Heart right ventricle (tissue), 16 donors: ENCODE data around the gene PCARE. TPM values are rescaled to one million over a fixed set of nuclear protein-coding genes. Genes with fewer than 3 reads are reported as not detected.

Source experiments
- ATAC-seq, 8 donors: fragments of 200-7000 bp; cut with Tn5 transposase; one replicate each; pipeline ENCODE4 v1.9.1; 2020; ENCODE audit warnings: mild to moderate bottlenecking in 8 of 8, moderate library complexity in 8 of 8, moderate number of reproducible peaks in 1 of 8
- DNase-seq, 2 donors: peaks; one replicate each; pipeline ENCODE4 v3.0.0-alpha.2; 2020
- H3K27ac ChIP-seq, 10 donors: fragments of 200-600 bp; sonication (generic) in 2 of 10; one replicate each; pipeline versions ENCODE4 v1.5.0 to v1.8.0; 2020 to 2022; ENCODE audit warnings: mild to moderate bottlenecking in 3 of 10
- H3K27me3 ChIP-seq, 7 donors: fragments of 200-600 bp; one replicate each; pipeline ENCODE4 v1.8.0; 2021 to 2022; ENCODE audit warnings: mild to moderate bottlenecking in 2 of 7
- H3K36me3 ChIP-seq, 9 donors: fragments of 200-600 bp; sonication (generic) in 1 of 9; one replicate each; pipeline versions ENCODE4 v1.5.0 to v1.8.0; 2020 to 2022; ENCODE audit warnings: mild to moderate bottlenecking in 2 of 9
- H3K4me1 ChIP-seq, 9 donors: fragments of 200-600 bp; sonication (generic) in 1 of 9; one replicate each; pipeline versions ENCODE4 v1.5.0 to v1.8.0; 2020 to 2022; ENCODE audit warnings: mild to moderate bottlenecking in 4 of 9
- H3K4me3 ChIP-seq, 10 donors: fragments of 200-600 bp; sonication (generic) in 2 of 10; one replicate each; pipeline versions ENCODE4 v1.5.0 to v1.8.0; 2020 to 2022; ENCODE audit warnings: mild to moderate bottlenecking in 7 of 10, moderate library complexity in 2 of 10
- H3K9me3 ChIP-seq, 11 donors: fragments of 200-600 bp in 10 of 11; sonication (generic) in 2 of 11; one replicate each; pipeline versions ENCODE4 v1.5.0 to v1.8.0; 2013 to 2022; ENCODE audit warnings: mild to moderate bottlenecking in 2 of 11, control low read depth in 1 of 11, moderate library complexity in 1 of 11
- CTCF ChIP-seq, 9 donors: fragments of 200-600 bp; sonication (generic) in 2 of 9; IDR thresholded peaks; one replicate each; pipeline versions ENCODE4 v1.5.0 to v1.8.0; 2021 to 2022; ENCODE audit warnings: antibody characterized with exemption in 9 of 9, mild to moderate bottlenecking in 5 of 9, moderate library complexity in 1 of 9
- WGBS, 2 donors: extraction: QIAGEN DNeasy Blood & Tissue Kit; methylation state at CpG; one replicate each; pipeline ENCODE4 v1.1.7; 2013; ENCODE audit warnings: inconsistent platforms in 1 of 2; 5-methylcytosine and 5-hydroxymethylcytosine counted together
- intact Hi-C, 10 donors: fragments of 100-400 bp; cut with DNase I; formaldehyde crosslinking; loops; one replicate each; pipeline versions ENCODE4 v1.11.1 to v1.14.2; 2022
- polyA plus RNA-seq, 2 donors: library from polyadenylated mRNA; stranded (reverse); fragments of 200-250 nt; gene quantifications; one replicate each; pipeline ENCODE4 v1.2.3, GENCODE V29; 2013
- total RNA-seq, 10 donors: library from RNA; stranded (reverse); fragmentation: NEBNext Ultra II Directional in 3 of 10; extraction: Animal tissue kit (Norgen Biotek cat#: 25700) in 3 of 10; gene quantifications; one replicate each; pipeline versions ENCODE4 v1.2.1 to v1.2.4, GENCODE V29; 2021 to 2023
- donor health status: Arrhythmogenic right ventricular cardiomyopathy.
- donor health status: ischemic (EF 13 %, LVEDD 7.1; RV severe dilation, severe dysfunction).
- donor health status: healthy with polysubstance abuse.
- donor health status: DM: no; HTN: yes; CAD: no.
- donor health status: DM: no; HTN: no; CAD: no.
- donor health status: ischemic (EF 25% LVEDD 6.9; RV normal size, moderate dysfunction).
- donor health status: ischemic (EF 25% LVEDD 5.7; RV mildly dilated, moderate dysfunction).
- donor health status: healthy.
- donor health status: DM: yes; HTN: yes; CAD: no.
- donor health status: Ischemic cardiomyopathy.
- donor health status: ischemic (EF 35%, LVEDD 5.7; RV mildly dilated, moderate dysfunction).
- donor health status: nonischemic (EF 11% LVEDD 7.7; RV severe dilation, severe dysfunction).
- donor health status: DM: yes; HTN: yes; CAD: no.
- donor health status: PGD.
- donor health status: ischemic (EF 29% LVEDD 5.4; RV normal size, mild dysfunction).
- donor health status: nonischemic (EF 23%, LVEDD 6.1; RV moderate dilation, normal function).

The PCARE gene
- total and polyA plus RNA-seq, 12 donors, result 0.04 to 3.3 (median 1.1) TPM

- Histone ChIP-seq H3K27me3 (no peaks in the 10 kb centered on the region), H3K4me3 (no peak overlapping the region), H3K9me3 (no peaks in the 10 kb centered on the region), H3K36me3 (peaks cover 0 to 33% (median 0%) of the 10 kb centered on the region in 9 donors), H3K27ac (no peak overlapping the region), H3K4me1 (peaks cover 0 to 13% (median 0%) of the 10 kb centered on the region in 9 donors)
- ATAC-seq (no peak), DNase-seq (no peak)
- 96% methylated on average over 5 of the region's 5 CpGs for WGBS, 2 donors
- TF ChIP-seq CTCF (IDR thresholded peaks at IDR 0.05), result no peak
- intact Hi-C loops, result no loop called here
These were observed 42.1 kb downstream of the PCARE start for GRCh38 chr2:29032189-29032588.

- no peak overlapping the region for H3K27ac ChIP-seq
- no peak for TF ChIP-seq CTCF (IDR thresholded peaks at IDR 0.05)
- intact Hi-C loops, result no loop called here
- peaks cover 0 to 30% (median 0%) of the 10 kb centered on the region in 9 donors for H3K36me3 ChIP-seq
- H3K4me3 ChIP-seq, result no peak overlapping the region
- H3K9me3 ChIP-seq, result no peaks in the 10 kb centered on the region
- DNase-seq, result no peak
- no peaks in the 10 kb centered on the region for H3K27me3 ChIP-seq
- ATAC-seq, result no peak
- H3K4me1 ChIP-seq, result peaks cover 0 to 13% (median 0%) of the 10 kb centered on the region in 9 donors
These were observed 43.3 kb downstream of the PCARE start for GRCh38 chr2:29031046-29031445.

GRCh38 chr2:29025711-29026110 is 48.6 kb downstream of the PCARE start:
- Histone ChIP-seq H3K36me3 (peaks cover 0 to 28% (median 0%) of the 10 kb centered on the region in 9 donors), H3K27me3 (no peaks in the 10 kb centered on the region), H3K9me3 (no peaks in the 10 kb centered on the region), H3K27ac (no peak overlapping the region), H3K4me1 (no peaks in the 10 kb centered on the region), H3K4me3 (no peak overlapping the region)
- DNase-seq, result no peak
- WGBS, 2 donors, result 73 to 87% methylated on average over 3 of the region's 3 CpGs
- no peak for ATAC-seq
- TF ChIP-seq CTCF (IDR thresholded peaks at IDR 0.05), result no peak
- intact Hi-C loops, result no loop called here

- no peaks in the 10 kb centered on the region for H3K27me3 ChIP-seq
- no peaks in the 10 kb centered on the region for H3K9me3 ChIP-seq
- WGBS, 2 donors, result 70 to 83% methylated on average over 4 of the region's 4 CpGs
- peaks cover 0 to 3% (median 0%) of the 10 kb centered on the region in 9 donors for H3K4me1 ChIP-seq
- H3K36me3 ChIP-seq, result peaks cover 0 to 25% (median 0%) of the 10 kb centered on the region in 9 donors
- DNase-seq, result no peak
- H3K4me3 ChIP-seq, result no peak overlapping the region
- H3K27ac ChIP-seq, result no peak overlapping the region
- TF ChIP-seq CTCF (IDR thresholded peaks at IDR 0.05), result no peak
- no peak for ATAC-seq
- intact Hi-C loops, result no loop called here
These were observed 49.4 kb downstream of the PCARE start for GRCh38 chr2:29024882-29025430.
